GM19452 (cell line): Measurements from ENCODE around the gene CLSTN2.

Source experiments
- ATAC-seq: cut with Tn5 transposase; IDR thresholded peaks from one replicate; pipeline ENCODE4 v1.9.1; 2021; ENCODE audit not compliant: unreplicated experiment

The CLSTN2 gene

GRCh38 chr3:139941580-139941979 lies 6.6 kb downstream of the CLSTN2 start:
- no peak for ATAC-seq

- ATAC-seq, result no peak
These were observed 9.4 kb downstream of the CLSTN2 start for GRCh38 chr3:139944256-139944910.

GRCh38 chr3:139945386-139945785 lies 10.4 kb downstream of the CLSTN2 start:
- ATAC-seq, result no peak

GRCh38 chr3:139945942-139946341 lies 11.0 kb downstream of the CLSTN2 start:
- no peak for ATAC-seq

- ATAC-seq, result no peak
These were observed 13.5 kb downstream of the CLSTN2 start for GRCh38 chr3:139948467-139948866.

GRCh38 chr3:139948898-139949297 lies 13.9 kb downstream of the CLSTN2 start:
- no peak for ATAC-seq

GRCh38 chr3:139953131-139953910 lies 18.3 kb downstream of the CLSTN2 start:
- no peak for ATAC-seq

GRCh38 chr3:139954146-139954860 lies 19.3 kb downstream of the CLSTN2 start:
- ATAC-seq, result no peak

GRCh38 chr3:139957844-139958243 lies 22.9 kb downstream of the CLSTN2 start:
- no peak for ATAC-seq

- no peak for ATAC-seq
These were observed 34.4 kb downstream of the CLSTN2 start for GRCh38 chr3:139969386-139969785.

- ATAC-seq, result no peak
These were observed 35.5 kb downstream of the CLSTN2 start for GRCh38 chr3:139970526-139970925.

- no peak for ATAC-seq
These were observed 39.9 kb downstream of the CLSTN2 start for GRCh38 chr3:139974809-139975425.

GRCh38 chr3:139975594-139976365 lies 40.8 kb downstream of the CLSTN2 start:
- ATAC-seq, result no peak

- ATAC-seq, result no peak
These were observed 44.0 kb downstream of the CLSTN2 start for GRCh38 chr3:139978966-139979365.

GRCh38 chr3:139979991-139980390 lies 45.0 kb downstream of the CLSTN2 start:
- no peak for ATAC-seq

- no peak for ATAC-seq
These were observed 47.4 kb downstream of the CLSTN2 start for GRCh38 chr3:139982404-139982803.

- no peak for ATAC-seq
These were observed 50.6 kb downstream of the CLSTN2 start for GRCh38 chr3:139985576-139985975.

GRCh38 chr3:139987908-139988307 lies 52.9 kb downstream of the CLSTN2 start:
- no peak for ATAC-seq

- no peak for ATAC-seq
These were observed 53.6 kb downstream of the CLSTN2 start for GRCh38 chr3:139988472-139989156.

- ATAC-seq, result no peak
These were observed 59.9 kb downstream of the CLSTN2 start for GRCh38 chr3:139994891-139995290.
